Stimulated activated effector memory CD8-positive, alpha-beta T cell treated with anti-CD3 and anti-CD28 coated beads, Interleukin-12 subunit alpha, Interleukin-12 subunit beta, amount 100 ng/mL, for 72 hours (primary cell): ENCODE data around the gene GTF2F1.
"Not testable (repeated sequence)": the region's sequence is repeated elsewhere in the genome, so short reads cannot be mapped to it uniquely, and the experiment has no call there.

Experiments used
- ATAC-seq: fragments of 150-1000 bp; cut with Tn5 transposase; 2 replicates; pipeline ENCODE4 v1.10.0; 2021
- DNase-seq, 2 donors: peaks; one replicate each; pipeline ENCODE4 v3.0.0; 2021 to 2022; ENCODE audit warnings: low spot score in 2 of 2
- H3K27ac Mint-ChIP-seq: one replicate; pipeline ENCODE4 v1.8.0; 2022; ENCODE audit warnings: mild to moderate bottlenecking, mixed read lengths
- H3K36me3 Mint-ChIP-seq: one replicate; pipeline ENCODE4 v1.8.0; 2022; ENCODE audit warnings: mild to moderate bottlenecking, mixed read lengths
- H3K4me1 Mint-ChIP-seq: one replicate; pipeline ENCODE4 v1.8.0; 2022; ENCODE audit warnings: mixed read lengths
- H3K4me3 Mint-ChIP-seq: one replicate; pipeline ENCODE4 v1.8.0; 2022; ENCODE audit warnings: mild to moderate bottlenecking, mixed read lengths
- H3K9me3 Mint-ChIP-seq: one replicate; pipeline ENCODE4 v1.8.0; 2022; ENCODE audit warnings: mixed read lengths

GTF2F1 gene

GRCh38 chr19:6409346-6409745, 16.4 kb upstream of the GTF2F1 start:
- no peak overlapping the region for H3K4me3 Mint-ChIP-seq
- H3K27ac Mint-ChIP-seq, result no peak overlapping the region
- no peaks in the 10 kb centered on the region for H3K9me3 Mint-ChIP-seq
- ATAC-seq, result no peak
- H3K36me3 Mint-ChIP-seq, result peaks cover 24% of the 10 kb centered on the region
- no peak for DNase-seq
- H3K4me1 Mint-ChIP-seq, result no peaks in the 10 kb centered on the region

DNA sequence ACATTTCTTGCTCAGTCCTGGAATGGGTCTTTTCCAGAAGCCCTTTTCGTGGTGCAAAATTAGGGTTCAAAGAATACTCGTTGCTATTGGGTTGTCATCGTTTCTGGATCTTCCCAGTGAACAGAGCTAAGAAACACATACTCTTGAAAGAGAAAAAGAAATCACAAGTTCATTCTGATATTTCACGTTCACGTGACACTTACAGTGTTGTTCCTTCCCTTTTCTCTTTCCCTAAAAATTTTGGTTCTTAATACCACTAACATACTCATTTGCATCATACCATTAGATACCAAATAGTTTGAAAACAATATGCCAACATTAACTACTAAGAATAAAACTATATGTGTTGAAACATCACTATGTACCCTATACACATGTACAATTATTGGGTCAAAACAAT, 13.4 kb upstream of the GTF2F1 start:
- Mint-ChIP-seq H3K36me3 (no peaks in the 10 kb centered on the region), H3K27ac (no peak overlapping the region), H3K4me1 (no peaks in the 10 kb centered on the region), H3K4me3 (no peak overlapping the region), H3K9me3 (no peaks in the 10 kb centered on the region)
- ATAC-seq, result no peak
- no peak for DNase-seq

- Mint-ChIP-seq H3K4me1 (no peaks in the 10 kb centered on the region), H3K9me3 (no peaks in the 10 kb centered on the region), H3K4me3 (no peak overlapping the region), H3K36me3 (no peaks in the 10 kb centered on the region), H3K27ac (no peak overlapping the region)
- ATAC-seq (no peak), DNase-seq (no peak)
These were observed 10.1 kb upstream of the GTF2F1 start for GRCh38 chr19:6402837-6403608.

DNA sequence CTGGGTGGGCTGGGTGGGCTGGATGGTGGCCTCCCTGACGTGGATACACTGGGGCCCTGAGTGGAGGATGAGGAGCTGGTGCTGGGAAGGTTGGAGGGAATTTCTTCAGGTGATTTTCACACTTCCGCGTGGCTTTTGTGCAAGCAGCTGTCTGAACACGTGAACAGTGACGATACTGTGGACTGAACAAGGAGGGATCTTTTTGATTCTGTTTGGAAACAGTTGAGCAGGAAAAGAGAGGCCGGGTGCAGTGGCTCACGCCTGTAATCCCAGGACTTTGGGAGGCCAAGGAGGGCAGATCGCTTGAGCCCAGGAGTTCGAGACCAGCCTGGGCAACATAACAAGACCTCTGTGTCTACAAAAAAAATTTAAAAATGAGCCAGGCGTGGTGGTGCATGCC, 9.1 kb upstream of the GTF2F1 start:
- H3K27ac Mint-ChIP-seq, result no peak overlapping the region
- no peak for DNase-seq
- no peaks in the 10 kb centered on the region for H3K4me1 Mint-ChIP-seq
- no peak for ATAC-seq
- H3K9me3 Mint-ChIP-seq, result no peaks in the 10 kb centered on the region
- no peak overlapping the region for H3K4me3 Mint-ChIP-seq
- H3K36me3 Mint-ChIP-seq, result no peaks in the 10 kb centered on the region

DNA sequence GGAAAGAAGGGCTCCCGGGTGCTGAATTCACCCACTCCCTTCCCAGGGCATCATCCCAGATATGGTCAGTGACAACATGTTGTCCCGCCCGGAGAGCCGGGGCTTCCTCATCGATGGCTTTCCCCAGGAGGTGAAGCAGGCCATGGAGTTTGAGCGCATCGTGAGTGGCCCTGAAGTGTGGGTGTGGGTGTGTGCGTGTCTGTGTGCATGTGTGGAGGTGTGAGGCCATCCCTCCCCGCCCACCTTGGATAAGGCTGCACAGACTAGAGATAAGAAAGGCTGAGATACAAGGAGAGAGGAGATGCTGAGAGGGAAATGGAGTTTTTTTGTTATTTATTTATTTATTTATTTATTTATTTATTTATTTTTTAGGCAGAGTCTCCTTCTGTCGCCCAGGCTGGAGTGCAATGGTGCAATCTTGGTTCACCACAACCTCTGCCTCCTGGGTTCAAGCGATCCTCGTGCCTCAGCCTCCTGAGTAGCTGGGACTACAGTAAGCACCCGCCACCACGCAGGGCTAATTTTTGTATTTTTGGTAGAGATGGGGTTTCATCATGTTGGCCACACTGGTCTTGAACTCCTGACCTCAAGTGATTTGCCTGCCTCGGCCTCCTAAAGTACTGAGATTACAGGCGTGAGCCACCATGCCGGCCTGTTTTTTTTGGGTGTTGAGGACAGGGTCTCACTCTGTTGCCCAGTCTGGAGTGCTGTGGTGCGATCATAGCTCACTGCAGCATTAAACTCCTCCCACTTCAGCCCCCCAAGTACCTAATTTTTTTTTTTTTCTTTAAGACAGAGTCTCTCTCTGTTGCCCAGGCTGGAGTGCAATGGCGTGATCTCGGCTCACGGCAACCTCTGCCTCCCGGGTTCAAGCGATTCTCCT, 7.3 kb upstream of the GTF2F1 start:
- not testable (repeated sequence) for H3K4me3 Mint-ChIP-seq, H3K4me1 Mint-ChIP-seq, H3K27ac Mint-ChIP-seq, DNase-seq, H3K36me3 Mint-ChIP-seq, H3K9me3 Mint-ChIP-seq, ATAC-seq

- Mint-ChIP-seq H3K36me3 (peaks cover 25% of the 10 kb centered on the region), H3K4me1 (peaks cover 23% of the 10 kb centered on the region), H3K27ac (no peak overlapping the region), H3K9me3 (no peaks in the 10 kb centered on the region), H3K4me3 (no peak overlapping the region)
- ATAC-seq, result no peak
- DNase-seq, result no peak
These were observed 3.3 kb upstream of the GTF2F1 start for GRCh38 chr19:6396305-6396704.

DNA sequence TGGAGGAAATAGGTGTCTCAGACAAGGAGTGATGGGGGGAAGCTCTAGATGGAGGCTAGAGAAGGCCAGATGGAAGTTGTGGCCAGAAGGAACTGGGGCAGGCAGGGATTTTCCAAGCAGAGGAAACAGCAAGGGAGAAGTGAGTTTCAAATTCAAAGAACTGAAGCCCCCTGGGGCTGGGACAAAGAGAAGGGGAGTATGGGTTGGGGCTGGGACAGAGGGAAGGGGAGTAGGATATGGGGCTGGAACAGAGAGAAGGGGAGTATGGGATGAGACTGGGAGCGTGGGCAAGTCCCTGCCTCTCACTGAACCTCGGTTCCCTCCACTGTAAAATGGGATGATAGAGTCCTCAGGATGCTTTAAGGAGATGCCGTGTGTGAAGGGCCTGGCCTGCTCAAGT, 1.9 kb upstream of the GTF2F1 start:
- DNase-seq (no peak), ATAC-seq (no peak)
- peak overlapping the region; percentile 96 for H3K27ac Mint-ChIP-seq
- peak overlapping the region; percentile 87 for H3K4me3 Mint-ChIP-seq
- H3K4me1 Mint-ChIP-seq, result peaks cover 30% of the 10 kb centered on the region
- peaks cover 39% of the 10 kb centered on the region for H3K36me3 Mint-ChIP-seq
- no peaks in the 10 kb centered on the region for H3K9me3 Mint-ChIP-seq

DNA sequence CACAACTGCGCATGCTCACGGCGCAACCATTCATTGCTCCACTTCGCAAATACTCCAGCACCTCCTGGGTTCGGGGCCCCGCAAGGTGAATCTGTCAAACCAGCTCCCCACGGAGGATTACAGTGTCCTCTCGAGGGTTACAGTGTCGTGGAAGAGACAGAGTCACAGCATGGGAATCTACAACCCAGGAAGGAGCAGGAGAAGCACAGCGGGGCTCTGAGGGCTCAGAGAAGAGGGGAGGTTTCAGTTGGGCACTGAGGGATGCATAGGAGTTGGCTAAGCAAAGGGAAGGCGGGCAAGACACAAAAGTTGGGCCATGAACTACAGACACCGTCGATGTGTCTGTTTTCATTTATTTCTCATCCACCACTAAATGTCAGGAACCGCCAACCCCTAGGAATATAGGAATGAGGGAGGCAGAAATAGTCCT, 1.0 kb upstream of the GTF2F1 start:
- H3K9me3 Mint-ChIP-seq, result no peaks in the 10 kb centered on the region
- peak overlapping the region; percentile 87 for H3K4me3 Mint-ChIP-seq
- peaks cover 30% of the 10 kb centered on the region for H3K4me1 Mint-ChIP-seq
- DNase-seq (no peak), ATAC-seq (no peak)
- H3K36me3 Mint-ChIP-seq, result peaks cover 48% of the 10 kb centered on the region
- H3K27ac Mint-ChIP-seq, result peak overlapping the region; percentile 96

DNA sequence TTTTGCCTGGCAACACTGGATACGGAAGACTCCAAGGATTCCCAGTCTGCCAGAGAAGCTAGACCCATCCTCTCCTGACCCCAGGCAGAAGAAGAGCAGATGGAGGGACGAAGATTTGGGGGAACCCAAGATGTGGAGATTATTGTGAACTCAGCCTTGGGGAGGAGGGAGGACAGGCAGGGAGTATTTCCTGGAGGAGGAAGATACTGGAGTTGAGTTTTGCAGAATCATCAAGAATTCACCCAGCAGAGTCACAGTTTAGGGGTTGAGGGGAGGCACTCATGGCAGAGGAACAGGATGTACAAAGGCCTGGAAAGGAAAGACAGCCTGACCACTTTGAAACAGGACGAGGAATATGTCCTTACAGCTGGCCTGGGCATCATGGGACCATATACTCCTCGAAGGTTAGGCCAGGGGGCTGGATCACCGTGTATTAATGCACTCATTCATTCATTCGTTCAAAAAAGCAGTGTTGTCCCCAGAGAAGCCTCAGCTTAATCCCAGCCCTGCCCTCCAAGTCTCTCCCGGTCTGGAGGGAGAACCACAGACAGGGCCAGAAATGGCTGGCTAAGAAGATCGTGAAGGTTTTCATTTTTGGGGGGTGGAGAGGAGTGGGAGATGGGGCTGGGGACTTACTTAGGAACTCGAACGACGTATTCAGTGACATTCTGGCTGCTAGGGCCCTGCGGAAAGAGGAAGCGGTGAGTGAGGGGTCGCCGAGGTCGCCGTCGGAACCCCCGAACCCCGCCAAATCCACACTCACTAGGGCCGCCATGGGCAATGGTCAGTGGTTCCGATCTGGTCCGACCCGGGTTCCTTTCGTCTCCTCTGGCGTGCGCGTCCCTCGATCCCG, 517 bp downstream of the GTF2F1 start:
- no peaks in the 10 kb centered on the region for H3K9me3 Mint-ChIP-seq

DNA sequence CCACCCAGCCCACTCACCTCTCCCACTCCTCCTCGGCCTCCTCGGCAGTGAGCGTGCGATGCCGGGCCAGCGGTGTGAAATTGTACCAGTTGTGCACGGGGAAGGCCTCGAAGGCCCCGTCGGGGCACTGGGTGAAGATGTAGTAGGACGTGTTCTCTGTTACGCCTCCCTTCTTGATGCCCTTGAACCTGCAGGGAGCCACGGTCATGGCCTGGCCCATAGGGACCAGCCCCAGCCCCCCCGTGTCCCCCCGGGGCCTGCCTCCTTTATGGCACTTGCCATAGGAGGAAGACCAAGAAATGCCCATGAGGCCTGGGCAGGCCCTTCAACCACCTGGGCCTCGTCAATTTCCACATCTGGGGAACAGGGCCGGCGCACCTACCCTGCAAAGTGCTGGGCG, 5.6 kb downstream of the GTF2F1 start:
- Mint-ChIP-seq H3K27ac (peak overlapping the region; percentile 37), H3K4me1 (peaks cover 21% of the 10 kb centered on the region), H3K9me3 (no peaks in the 10 kb centered on the region), H3K4me3 (no peak overlapping the region), H3K36me3 (peaks cover 100% of the 10 kb centered on the region)
- no peak for DNase-seq
- ATAC-seq, result no peak

More for the DNA sequence above, 517 bp downstream of the GTF2F1 start:
- DNase-seq (no peak), ATAC-seq (peak; percentile 0)
- Mint-ChIP-seq H3K4me1 (peaks cover 35% of the 10 kb centered on the region), H3K36me3 (peaks cover 63% of the 10 kb centered on the region), H3K4me3 (peak overlapping the region; percentile 87), H3K27ac (peak overlapping the region; percentile 96)

DNA sequence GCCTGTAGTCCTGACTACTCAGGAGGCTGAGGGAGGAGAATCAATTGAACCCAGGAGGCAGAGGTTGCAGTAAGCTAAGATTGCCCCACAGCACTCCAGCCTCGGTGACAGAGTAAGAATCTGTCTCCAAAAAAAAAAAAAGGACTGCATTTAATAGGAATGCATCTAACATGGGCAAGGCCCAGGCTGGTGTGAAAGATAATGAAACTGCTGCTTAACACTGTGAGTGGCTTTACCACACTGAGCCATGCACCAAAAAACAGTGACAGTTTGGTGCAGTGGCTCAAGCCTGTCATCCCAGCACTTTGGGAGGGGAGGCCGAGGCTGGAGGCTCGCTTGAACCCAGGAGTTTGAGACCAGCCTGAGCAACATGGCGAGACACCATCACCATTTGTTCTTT, 8.6 kb downstream of the GTF2F1 start:
- DNase-seq (no peak), ATAC-seq (no peak)
- Mint-ChIP-seq H3K36me3 (peaks cover 100% of the 10 kb centered on the region), H3K9me3 (no peaks in the 10 kb centered on the region), H3K4me3 (no peak overlapping the region), H3K4me1 (peaks cover 5% of the 10 kb centered on the region), H3K27ac (no peak overlapping the region)

GRCh38 chr19:6383188-6383587, 9.8 kb downstream of the GTF2F1 start:
- Mint-ChIP-seq H3K9me3 (no peaks in the 10 kb centered on the region), H3K27ac (no peak overlapping the region), H3K4me1 (peaks cover 2% of the 10 kb centered on the region), H3K4me3 (no peak overlapping the region), H3K36me3 (peaks cover 100% of the 10 kb centered on the region)
- DNase-seq, result no peak
- no peak for ATAC-seq

- Mint-ChIP-seq H3K4me3 (no peak overlapping the region), H3K27ac (peak overlapping the region; percentile 70), H3K9me3 (no peaks in the 10 kb centered on the region), H3K36me3 (peaks cover 84% of the 10 kb centered on the region), H3K4me1 (no peaks in the 10 kb centered on the region)
- ATAC-seq (no peak), DNase-seq (no peak)
These were observed 11.8 kb downstream of the GTF2F1 start for GRCh38 chr19:6381030-6381750.

DNA sequence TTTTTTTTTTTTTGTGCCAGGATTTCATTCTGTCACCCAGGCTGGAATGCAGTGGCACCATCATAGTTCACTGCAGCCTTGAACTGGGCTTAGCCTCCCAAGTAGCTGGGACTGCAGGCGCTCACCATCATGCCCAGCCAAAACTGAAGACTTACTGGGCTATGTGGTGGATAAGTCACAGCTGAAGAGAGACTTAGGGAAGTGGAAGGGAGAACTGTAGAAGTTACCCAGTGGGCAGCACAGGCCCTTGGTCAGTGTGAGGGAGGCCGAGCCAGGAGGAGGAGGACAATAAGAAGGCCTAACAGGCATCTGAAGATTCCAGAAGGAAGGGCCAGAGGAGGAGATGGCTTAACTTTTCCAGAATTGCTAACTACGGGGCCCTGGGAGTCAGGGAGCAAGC, 13.2 kb downstream of the GTF2F1 start:
- ATAC-seq (no peak), DNase-seq (no peak)
- H3K36me3 Mint-ChIP-seq, result peaks cover 70% of the 10 kb centered on the region
- H3K27ac Mint-ChIP-seq, result peak overlapping the region; percentile 63
- H3K4me3 Mint-ChIP-seq, result no peak overlapping the region
- no peaks in the 10 kb centered on the region for H3K9me3 Mint-ChIP-seq
- H3K4me1 Mint-ChIP-seq, result no peaks in the 10 kb centered on the region

DNA sequence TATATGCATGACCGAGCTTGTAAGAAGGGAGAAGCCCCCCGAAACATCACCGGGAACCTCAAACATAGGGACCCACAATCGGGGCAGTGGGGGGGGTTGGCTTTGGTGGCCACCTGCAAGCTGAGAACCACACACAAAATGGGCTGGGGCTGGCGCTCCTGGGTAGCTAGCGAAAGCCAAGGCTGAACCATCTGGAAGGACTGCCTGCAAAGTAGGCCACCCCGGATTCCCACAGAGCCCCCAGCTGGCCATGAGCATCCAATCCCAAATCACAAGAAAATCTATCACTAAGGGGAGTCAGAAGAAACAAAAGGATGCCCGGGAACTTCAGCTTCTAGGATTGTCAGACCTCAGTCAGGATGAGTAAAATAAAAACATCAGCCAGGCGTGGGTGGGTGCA, 14.5 kb downstream of the GTF2F1 start:
- no peak overlapping the region for H3K4me3 Mint-ChIP-seq
- H3K27ac Mint-ChIP-seq, result no peak overlapping the region
- peaks cover 6% of the 10 kb centered on the region for H3K4me1 Mint-ChIP-seq
- peaks cover 57% of the 10 kb centered on the region for H3K36me3 Mint-ChIP-seq
- H3K9me3 Mint-ChIP-seq, result no peaks in the 10 kb centered on the region
- no peak for DNase-seq
- no peak for ATAC-seq
